Ascending aorta (tissue), 2 donors: ENCODE data around the gene RRM2. TPM values are rescaled to one million over a fixed set of nuclear protein-coding genes. Genes with fewer than 3 reads are reported as not detected.
A peak's percentile ranks its signal among the peaks of the same experiment; 100 is the strongest.

Source experiments
- DNase-seq, 2 donors: peaks; one replicate each; pipeline ENCODE4 v3.0.0-alpha.2; 2019; ENCODE audit warnings: low spot score in 2 of 2
- H3K27ac ChIP-seq, 2 donors: fragments of 200-600 bp; sonication (generic); one replicate each; pipeline ENCODE4 v1.5.1; 2016 to 2017; ENCODE audit warnings: mild to moderate bottlenecking in 1 of 2
- H3K27me3 ChIP-seq: fragments of 200-600 bp; sonication (generic); one replicate; pipeline ENCODE4 v1.5.1; 2017
- H3K36me3 ChIP-seq, 2 donors: fragments of 200-600 bp; sonication (generic); one replicate each; pipeline ENCODE4 v1.5.1; 2016
- H3K4me1 ChIP-seq, 2 donors: fragments of 200-600 bp; sonication (generic); one replicate each; pipeline ENCODE4 v1.5.1; 2016 to 2017; ENCODE audit warnings: mild to moderate bottlenecking in 1 of 2
- H3K4me3 ChIP-seq, 2 donors: fragments of 200-600 bp; sonication (generic); one replicate each; pipeline ENCODE4 v1.5.1; 2016 to 2017; ENCODE audit warnings: mild to moderate bottlenecking in 1 of 2
- H3K9me3 ChIP-seq, 2 donors: fragments of 200-600 bp; sonication (generic); one replicate each; pipeline ENCODE4 v1.5.1; 2016
- intact Hi-C: fragments of 100-400 bp; cut with DNase I; formaldehyde crosslinking; loops from one replicate; pipeline ENCODE4 v1.15.1; 2023
- total RNA-seq: library from RNA; depleted of rRNA; stranded (reverse); fragments of >200 nt; gene quantifications from one replicate; pipeline ENCODE4 v1.1.0, GENCODE V29; 2016
- TF ChIP-seq, protein P1 (sequence below), 3 experiments: fragments of 200-600 bp in 2 of 3; fragments of 450-650 bp in 1 of 3; sonication (generic) in 2 of 3; IDR thresholded peaks; one replicate each; pipeline ENCODE4 v1.5.1; 2016 to 2019; ENCODE audit warnings: antibody characterized with exemption in 3 of 3, mild to moderate bottlenecking in 1 of 3, moderate library complexity in 1 of 3

Gene RRM2
- total RNA-seq, 1 donor from 2014 or later = not detected

DNA sequence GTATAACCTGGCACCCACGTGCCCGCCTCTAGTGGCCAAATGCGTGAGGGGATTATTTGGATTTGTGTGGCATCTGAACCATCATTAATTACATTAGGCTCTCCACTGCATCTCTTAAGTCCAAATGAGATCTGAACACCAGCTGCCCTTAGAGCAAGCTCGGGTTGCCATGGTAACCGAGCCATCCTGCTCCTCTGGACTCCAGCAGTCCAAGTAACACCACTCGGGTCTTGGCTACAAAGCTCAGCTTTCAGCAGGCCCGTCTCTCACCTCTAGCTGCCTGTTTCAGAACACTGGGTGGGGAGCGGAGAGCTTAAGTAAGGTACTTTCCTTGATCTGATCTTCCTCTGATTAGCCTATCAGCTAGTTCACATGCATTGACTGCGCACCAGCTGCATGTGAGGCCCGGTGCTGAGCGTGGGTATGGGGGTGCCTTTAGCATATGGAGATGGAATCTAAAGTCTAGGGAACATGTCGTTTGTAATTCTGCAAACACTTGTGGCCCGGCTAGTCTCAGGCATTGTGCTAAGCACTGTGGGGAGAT, 28.2 kb upstream of the RRM2 start:
- H3K4me1 ChIP-seq = peaks cover 0 to 5% of the 10 kb centered on the region in 2 donors
- no peaks in the 10 kb centered on the region for H3K27me3 ChIP-seq
- no peaks in the 10 kb centered on the region for H3K9me3 ChIP-seq
- TF ChIP-seq, protein P1, sequence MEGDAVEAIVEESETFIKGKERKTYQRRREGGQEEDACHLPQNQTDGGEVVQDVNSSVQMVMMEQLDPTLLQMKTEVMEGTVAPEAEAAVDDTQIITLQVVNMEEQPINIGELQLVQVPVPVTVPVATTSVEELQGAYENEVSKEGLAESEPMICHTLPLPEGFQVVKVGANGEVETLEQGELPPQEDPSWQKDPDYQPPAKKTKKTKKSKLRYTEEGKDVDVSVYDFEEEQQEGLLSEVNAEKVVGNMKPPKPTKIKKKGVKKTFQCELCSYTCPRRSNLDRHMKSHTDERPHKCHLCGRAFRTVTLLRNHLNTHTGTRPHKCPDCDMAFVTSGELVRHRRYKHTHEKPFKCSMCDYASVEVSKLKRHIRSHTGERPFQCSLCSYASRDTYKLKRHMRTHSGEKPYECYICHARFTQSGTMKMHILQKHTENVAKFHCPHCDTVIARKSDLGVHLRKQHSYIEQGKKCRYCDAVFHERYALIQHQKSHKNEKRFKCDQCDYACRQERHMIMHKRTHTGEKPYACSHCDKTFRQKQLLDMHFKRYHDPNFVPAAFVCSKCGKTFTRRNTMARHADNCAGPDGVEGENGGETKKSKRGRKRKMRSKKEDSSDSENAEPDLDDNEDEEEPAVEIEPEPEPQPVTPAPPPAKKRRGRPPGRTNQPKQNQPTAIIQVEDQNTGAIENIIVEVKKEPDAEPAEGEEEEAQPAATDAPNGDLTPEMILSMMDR (IDR thresholded peaks at IDR 0.05) = no peak
- no peak for DNase-seq
- no peaks in the 10 kb centered on the region for H3K36me3 ChIP-seq
- no peak overlapping the region for H3K27ac ChIP-seq
- intact Hi-C loops = no loop called here
- H3K4me3 ChIP-seq = no peak overlapping the region

DNA sequence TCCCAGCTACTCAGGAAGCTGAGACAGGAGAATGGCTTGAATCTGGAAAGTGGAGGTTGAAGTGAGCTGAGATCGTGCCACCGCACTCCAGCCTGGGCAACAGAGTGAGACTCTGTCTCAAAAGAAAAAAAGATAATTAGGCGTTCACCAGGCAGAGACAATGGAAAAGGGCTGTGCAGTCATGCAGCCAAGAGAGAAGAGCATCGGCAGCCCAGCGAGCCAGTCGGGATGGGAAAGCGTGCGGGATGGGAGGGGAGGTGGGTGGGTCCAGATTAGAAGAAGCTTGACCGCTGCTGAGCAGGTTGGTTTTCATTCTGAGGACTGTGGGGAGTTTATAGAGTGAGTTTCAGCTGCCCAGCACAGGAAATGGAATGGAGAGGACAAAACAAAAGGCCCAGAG, 27.4 kb upstream of the RRM2 start:
- Histone ChIP-seq H3K27ac (no peak overlapping the region), H3K9me3 (no peaks in the 10 kb centered on the region), H3K4me1 (peaks cover 0 to 5% of the 10 kb centered on the region in 2 donors), H3K4me3 (no peak overlapping the region), H3K36me3 (no peaks in the 10 kb centered on the region), H3K27me3 (no peaks in the 10 kb centered on the region)
- DNase-seq = no peak
- intact Hi-C loops = no loop called here
- TF ChIP-seq, protein P1 (IDR thresholded peaks at IDR 0.05) = no peak

GRCh38 chr2:10096641-10097040, 25.9 kb upstream of the RRM2 start:
- Histone ChIP-seq H3K4me3 (no peak overlapping the region), H3K9me3 (no peaks in the 10 kb centered on the region), H3K27me3 (no peaks in the 10 kb centered on the region), H3K4me1 (peaks cover 0 to 5% of the 10 kb centered on the region in 2 donors), H3K27ac (no peak overlapping the region), H3K36me3 (no peaks in the 10 kb centered on the region)
- TF ChIP-seq, protein P1 (IDR thresholded peaks at IDR 0.05) = no peak
- no peak for DNase-seq
- intact Hi-C loops = loop anchor here (1.0 kb wide), 1 partner anchor 24 kb away; no protein-coding TSS in a partner anchor

GRCh38 chr2:10097352-10098148, 25.0 kb upstream of the RRM2 start:
- intact Hi-C loops = loop anchor here (1.0 kb wide), 1 partner anchor 25 kb away; no protein-coding TSS in a partner anchor
- no peaks in the 10 kb centered on the region for H3K9me3 ChIP-seq
- H3K27me3 ChIP-seq = no peaks in the 10 kb centered on the region
- H3K4me1 ChIP-seq = peaks cover 0 to 5% of the 10 kb centered on the region in 2 donors
- H3K36me3 ChIP-seq = no peaks in the 10 kb centered on the region
- H3K4me3 ChIP-seq = no peak overlapping the region
- H3K27ac ChIP-seq = no peak overlapping the region
- DNase-seq = peak in 1 of 2 donors; percentile 80
- TF ChIP-seq, protein P1 (IDR thresholded peaks at IDR 0.05) = peak; percentile 79 to 98 (median 91)

GRCh38 chr2:10101491-10101890, 21.0 kb upstream of the RRM2 start:
- H3K4me3 ChIP-seq = no peak overlapping the region
- intact Hi-C loops = no loop called here
- TF ChIP-seq, protein P1 (IDR thresholded peaks at IDR 0.05) = no peak

More at GRCh38 chr2:10101491-10101890, 21.0 kb upstream of the RRM2 start:
- Histone ChIP-seq H3K27me3 (no peaks in the 10 kb centered on the region), H3K4me1 (peaks cover 0 to 5% of the 10 kb centered on the region in 2 donors), H3K36me3 (no peaks in the 10 kb centered on the region), H3K9me3 (no peaks in the 10 kb centered on the region), H3K27ac (no peak overlapping the region)
- DNase-seq = no peak
